Neuronal stem cell (in vitro differentiated cells): ENCODE data around the gene C14orf93.
A peak's percentile ranks its signal among the peaks of the same experiment; 100 is the strongest.
"Not testable (repeated sequence)": the region's sequence is repeated elsewhere in the genome, so short reads cannot be mapped to it uniquely, and the experiment has no call there.

ENCODE experiments used
- DNase-seq: peaks from one replicate; pipeline ENCODE4 v3.0.0-alpha.2; 2013; ENCODE audit warnings: low spot score
- H2AFZ ChIP-seq: one replicate; pipeline ENCODE4 v1.6.1; 2013; ENCODE audit warnings: mild to moderate bottlenecking, low read length, inconsistent platforms
- H2AK5ac ChIP-seq: 2 replicates; pipeline ENCODE4 v1.6.1; 2013; ENCODE audit warnings: low read depth, mild to moderate bottlenecking, inconsistent platforms, low read length, moderate library complexity, mixed read lengths
- H2BK120ac ChIP-seq: 2 replicates; pipeline ENCODE4 v1.6.1; 2013; ENCODE audit warnings: low read depth, mild to moderate bottlenecking, inconsistent platforms, low read length, moderate library complexity, mixed read lengths
- H2BK12ac ChIP-seq: one replicate; pipeline ENCODE4 v1.6.1; 2013; ENCODE audit warnings: low read length, inconsistent platforms
- H2BK15ac ChIP-seq: 2 replicates; pipeline ENCODE4 v1.6.1; 2013; ENCODE audit warnings: mild to moderate bottlenecking, low read length, inconsistent platforms, mixed read lengths
- H2BK5ac ChIP-seq: one replicate; pipeline ENCODE4 v1.6.1; 2013; ENCODE audit warnings: inconsistent platforms, mild to moderate bottlenecking, low read length, moderate library complexity
- H3K14ac ChIP-seq: one replicate; pipeline ENCODE4 v1.6.1; 2013; ENCODE audit warnings: low read length, inconsistent platforms
- H3K18ac ChIP-seq: 2 replicates; pipeline ENCODE4 v1.6.1; 2013; ENCODE audit warnings: low read length, inconsistent platforms
- H3K23ac ChIP-seq: 2 replicates; pipeline ENCODE4 v1.6.1; 2013; ENCODE audit warnings: low read depth, mild to moderate bottlenecking, mixed read lengths, low read length, inconsistent platforms; ENCODE audit not compliant: poor library complexity
- H3K27ac ChIP-seq: replicated peaks from 3 replicates; pipeline ENCODE4 v1.5.1; 2013; ENCODE audit warnings: low read length, inconsistent platforms
- H3K27me3 ChIP-seq, 3 experiments: 2 replicates each; pipeline ENCODE4 v1.6.1; 2013; ENCODE audit warnings: low read length in 3 of 3, mild to moderate bottlenecking in 2 of 3, inconsistent platforms in 1 of 3, low read depth in 1 of 3, mixed read lengths in 1 of 3, moderate library complexity in 1 of 3; ENCODE audit not compliant: control insufficient read depth in 3 of 3, insufficient read depth in 3 of 3
- H3K36me3 ChIP-seq, 2 donors: replicated peaks in 1 of 2; 2 replicates each; pipeline ENCODE4 v1.6.1; 2013; ENCODE audit warnings: low read length in 2 of 2; ENCODE audit not compliant: control insufficient read depth in 2 of 2, insufficient read depth in 2 of 2
- H3K4ac ChIP-seq: 2 replicates; pipeline ENCODE4 v1.6.1; 2013; ENCODE audit warnings: inconsistent platforms, mild to moderate bottlenecking, low read length, moderate library complexity
- H3K4me1 ChIP-seq, 2 donors: 1 replicate in 1 of 2; 2 replicates in 1 of 2; pipeline ENCODE4 v1.6.1; 2013; ENCODE audit warnings: low read length in 2 of 2, low read depth in 1 of 2; ENCODE audit not compliant: control insufficient read depth in 2 of 2, insufficient read depth in 1 of 2
- H3K4me2 ChIP-seq: one replicate; pipeline ENCODE4 v1.6.1; 2013; ENCODE audit warnings: mild to moderate bottlenecking, low read length, inconsistent platforms; ENCODE audit not compliant: insufficient read depth, poor library complexity, severe bottlenecking
- H3K4me3 ChIP-seq, 2 donors: 2 replicates each; pipeline ENCODE4 v1.5.1; 2013; ENCODE audit warnings: low read length in 2 of 2, mild to moderate bottlenecking in 2 of 2, inconsistent platforms in 1 of 2, moderate library complexity in 1 of 2
- H3K79me1 ChIP-seq: one replicate; pipeline ENCODE4 v1.6.1; 2013; ENCODE audit warnings: low read depth, mild to moderate bottlenecking, inconsistent platforms, low read length, moderate library complexity
- H3K9ac ChIP-seq: one replicate; pipeline ENCODE4 v1.6.1; 2013; ENCODE audit warnings: mild to moderate bottlenecking, low read depth, low read length, inconsistent platforms; ENCODE audit not compliant: poor library complexity
- H3K9me3 ChIP-seq, 2 donors: replicated peaks in 1 of 2; 2 replicates each; pipeline versions ENCODE3 to v1.6.1; 2013; ENCODE audit warnings: low read length in 2 of 2, mild to moderate bottlenecking in 2 of 2, inconsistent platforms in 1 of 2, low read depth in 1 of 2, mixed read lengths in 1 of 2, moderate library complexity in 1 of 2; ENCODE audit not compliant: control insufficient read depth in 2 of 2, insufficient read depth in 1 of 2
- H4K8ac ChIP-seq: one replicate; pipeline ENCODE4 v1.6.1; 2013; ENCODE audit warnings: low read depth, mild to moderate bottlenecking, inconsistent platforms, low read length, moderate library complexity
- H4K91ac ChIP-seq: one replicate; pipeline ENCODE4 v1.6.1; 2013; ENCODE audit warnings: low read length, low read depth, mild to moderate bottlenecking, inconsistent platforms; ENCODE audit not compliant: poor library complexity
- WGBS, 2 donors: extraction: QIAGEN DNeasy Blood & Tissue Kit; methylation state at CpG; one replicate each; pipeline ENCODE4 v1.1.7; 2013; ENCODE audit warnings: missing lambda C conversion rate in 2 of 2, mixed read lengths in 1 of 2; ENCODE audit not compliant: insufficient read length in 2 of 2, insufficient replicate concordance in 1 of 2; ENCODE audit errors: extremely low coverage in 2 of 2; 5-methylcytosine and 5-hydroxymethylcytosine counted together

Gene C14orf93

GRCh38 chr14:22965916-22966782 is 43.8 kb downstream of the C14orf93 start:
- not testable (repeated sequence) for H3K4me2 ChIP-seq, H3K9ac ChIP-seq, H3K23ac ChIP-seq, H3K27ac ChIP-seq, H4K91ac ChIP-seq, H2BK12ac ChIP-seq, H2AFZ ChIP-seq, H2BK15ac ChIP-seq, H3K27me3 ChIP-seq, H4K8ac ChIP-seq, H3K4me3 ChIP-seq, H2BK5ac ChIP-seq, H2AK5ac ChIP-seq, DNase-seq, H3K18ac ChIP-seq, H3K14ac ChIP-seq, H3K79me1 ChIP-seq, H3K4me1 ChIP-seq, H3K4ac ChIP-seq, H3K9me3 ChIP-seq, H2BK120ac ChIP-seq
- WGBS, 2 donors: no CpG with 5 or more reads among the region's 15 CpGs
- peaks cover 7 to 15% of the 10 kb centered on the region in 2 donors for H3K36me3 ChIP-seq

GRCh38 chr14:22962061-22962676 is 47.8 kb downstream of the C14orf93 start:
- H3K14ac ChIP-seq: no peak overlapping the region
- no peaks in the 10 kb centered on the region for H3K9me3 ChIP-seq
- no peak overlapping the region for H2BK5ac ChIP-seq
- H3K4me3 ChIP-seq: no peak overlapping the region
- H3K4me1 ChIP-seq: peaks cover 0 to under 1% of the 10 kb centered on the region in 2 donors
- no peak overlapping the region for H4K91ac ChIP-seq
- no peaks in the 10 kb centered on the region for H3K79me1 ChIP-seq
- H3K27ac ChIP-seq: no peak overlapping the region
- no peak for DNase-seq
- no peak overlapping the region for H2AK5ac ChIP-seq
- WGBS, 2 donors: no CpG with 5 or more reads among the region's 6 CpGs
- H3K27me3 ChIP-seq: no peaks in the 10 kb centered on the region
- H3K36me3 ChIP-seq: no peaks in the 10 kb centered on the region
- H3K18ac ChIP-seq: no peak overlapping the region
- H4K8ac ChIP-seq: no peak overlapping the region
- no peak overlapping the region for H3K23ac ChIP-seq
- H2BK12ac ChIP-seq: no peak overlapping the region
- no peak overlapping the region for H2BK120ac ChIP-seq
- H2AFZ ChIP-seq: no peak overlapping the region
- no peak overlapping the region for H3K4ac ChIP-seq
- H3K9ac ChIP-seq: no peak overlapping the region
- no peak overlapping the region for H2BK15ac ChIP-seq
- no peak overlapping the region for H3K4me2 ChIP-seq

DNA sequence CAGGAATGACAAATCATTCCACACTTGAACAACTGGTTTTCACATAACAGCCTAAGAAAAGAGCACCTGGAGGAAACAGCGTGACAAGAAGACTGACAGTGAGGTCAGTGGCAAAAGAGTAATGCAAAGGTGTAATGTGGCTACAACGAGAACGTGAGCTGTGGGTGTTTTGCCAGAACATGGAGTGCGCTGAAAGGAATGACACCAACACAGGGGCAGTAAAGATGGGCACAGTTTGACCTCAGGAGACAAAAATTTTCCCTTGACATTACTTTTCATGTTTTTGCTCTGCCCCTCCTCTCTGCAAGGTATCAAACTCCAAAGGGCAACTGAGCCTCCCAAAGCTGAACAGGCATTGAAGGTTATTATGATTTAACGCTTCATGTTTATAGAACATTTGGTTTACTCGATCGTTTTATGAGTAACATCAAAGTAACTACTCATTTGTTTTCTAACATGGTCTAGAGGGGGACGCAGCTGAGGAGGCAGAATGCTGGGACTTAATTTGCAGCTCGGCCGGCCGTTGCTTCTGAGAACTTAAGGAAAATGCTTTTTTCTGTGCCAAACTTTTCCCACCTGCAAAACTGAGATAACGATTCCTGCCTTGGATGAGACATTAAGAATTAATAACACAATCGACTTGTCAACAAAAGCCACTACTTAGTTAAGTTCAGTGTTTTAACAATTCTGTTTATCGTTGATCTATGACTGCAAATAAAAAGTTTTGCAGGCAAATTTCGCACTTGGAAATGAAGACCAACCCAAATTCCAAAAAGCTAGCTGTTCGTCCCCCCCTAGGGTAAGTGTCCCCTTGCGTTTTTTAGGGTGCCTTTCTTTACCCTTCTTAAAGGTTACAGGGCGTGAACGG is 54.0 kb downstream of the C14orf93 start:
- Histone ChIP-seq H3K27me3 (no peaks in the 10 kb centered on the region), H3K14ac (no peak overlapping the region), H3K79me1 (peaks cover 2% of the 10 kb centered on the region), H2AFZ (peak overlapping the region; percentile 99), H3K4me2 (peak overlapping the region; percentile 70), H3K18ac (no peak overlapping the region), H2BK12ac (no peak overlapping the region), H3K4ac (no peak overlapping the region), H4K8ac (no peak overlapping the region), H4K91ac (no peak overlapping the region), H3K9ac (no peak overlapping the region), H2AK5ac (no peak overlapping the region), H3K27ac (peak overlapping the region; percentile 92), H3K23ac (no peak overlapping the region), H3K4me1 (peaks cover 5 to 6% of the 10 kb centered on the region in 2 donors), H2BK120ac (no peak overlapping the region), H2BK15ac (no peak overlapping the region), H3K4me3 (peak overlapping the region; percentile 66 to 82), H3K36me3 (peaks cover 5 to 37% of the 10 kb centered on the region in 2 donors), H2BK5ac (no peak overlapping the region), H3K9me3 (no peaks in the 10 kb centered on the region)
- DNase-seq: no peak
- WGBS, 2 donors: no CpG with 5 or more reads among the region's 19 CpGs
